Suprapubic skin (tissue), 4 donors: ENCODE measurements around the gene GLYATL1B.

Experiments
- CTCF ChIP-seq, 2 donors: fragments of 200-600 bp in 1 of 2; fragments of 450-650 bp in 1 of 2; sonication (generic) in 1 of 2; IDR thresholded peaks; one replicate each; pipeline ENCODE4 v1.5.1; 2016 to 2019; ENCODE audit warnings: antibody characterized with exemption in 2 of 2, mild to moderate bottlenecking in 1 of 2, moderate library complexity in 1 of 2
- EP300 ChIP-seq: sonication (generic); formaldehyde crosslinking; IDR thresholded peaks from one replicate; pipeline ENCODE4 v1.6.1; 2017; ENCODE audit warnings: antibody characterized with exemption
- POLR2A ChIP-seq, 2 donors: fragments of 450-650 bp; IDR thresholded peaks; one replicate each; pipeline ENCODE4 v1.6.1; 2017; ENCODE audit warnings: antibody characterized with exemption in 2 of 2, mild to moderate bottlenecking in 2 of 2, moderate library complexity in 2 of 2
- POLR2AphosphoS5 ChIP-seq, 3 donors: sonication (generic); formaldehyde crosslinking; IDR thresholded peaks; one replicate each; pipeline ENCODE4 v1.6.1; 2017; ENCODE audit warnings: antibody characterized with exemption in 3 of 3

- no peak for TF ChIP-seq CTCF (IDR thresholded peaks at IDR 0.05)
- no peak for TF ChIP-seq POLR2AphosphoS5 (IDR thresholded peaks at IDR 0.05)
- TF ChIP-seq POLR2A (IDR thresholded peaks at IDR 0.05): no peak
- TF ChIP-seq EP300: no peak
These were observed 9.1 kb upstream of the GLYATL1B start for GRCh38 chr11:59076876-59077571.
